ENCODE data around the gene B3GNT3.

B3GNT3 gene

DNA sequence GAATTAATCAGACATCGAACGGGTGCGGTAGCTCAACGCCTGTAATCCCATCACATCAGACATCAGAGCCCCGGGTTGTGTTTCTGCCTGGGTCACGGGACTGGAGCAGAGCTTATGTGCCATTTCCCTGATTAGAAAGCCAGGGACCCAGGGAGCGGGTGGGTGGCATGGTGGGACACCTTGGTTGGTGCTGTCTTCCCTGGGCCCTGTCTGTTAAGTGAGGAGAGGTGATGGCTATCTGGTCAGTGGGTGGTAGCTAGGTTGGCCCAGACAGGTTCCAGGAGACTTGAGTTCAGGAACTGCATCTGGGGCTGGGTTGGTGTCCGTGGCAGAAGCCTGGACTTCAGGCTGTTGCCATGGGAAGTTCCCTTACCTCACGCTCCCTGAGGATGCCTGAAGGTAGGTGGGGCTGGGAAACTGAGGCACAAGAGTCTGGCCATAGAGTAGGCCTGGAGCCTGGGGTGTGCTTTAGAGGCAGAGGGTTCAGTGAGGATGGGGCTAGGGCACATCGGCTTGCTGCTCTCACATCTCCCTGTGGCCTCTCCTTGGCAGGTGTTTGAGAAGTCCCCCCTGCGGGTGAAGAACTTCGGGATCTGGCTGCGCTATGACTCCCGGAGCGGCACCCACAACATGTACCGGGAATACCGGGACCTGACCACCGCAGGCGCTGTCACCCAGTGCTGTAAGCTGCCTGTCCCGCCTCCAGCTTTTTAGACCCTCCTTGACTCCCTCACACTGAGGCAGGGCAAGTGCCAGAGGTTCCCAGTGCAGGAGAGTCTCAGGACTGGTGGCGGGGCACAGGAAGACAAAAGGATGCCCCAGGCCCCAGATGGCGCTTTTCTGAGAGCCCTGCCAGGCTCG lies 66.8 kb downstream of the B3GNT3 start:
- DNase-seq: no peak

DNA sequence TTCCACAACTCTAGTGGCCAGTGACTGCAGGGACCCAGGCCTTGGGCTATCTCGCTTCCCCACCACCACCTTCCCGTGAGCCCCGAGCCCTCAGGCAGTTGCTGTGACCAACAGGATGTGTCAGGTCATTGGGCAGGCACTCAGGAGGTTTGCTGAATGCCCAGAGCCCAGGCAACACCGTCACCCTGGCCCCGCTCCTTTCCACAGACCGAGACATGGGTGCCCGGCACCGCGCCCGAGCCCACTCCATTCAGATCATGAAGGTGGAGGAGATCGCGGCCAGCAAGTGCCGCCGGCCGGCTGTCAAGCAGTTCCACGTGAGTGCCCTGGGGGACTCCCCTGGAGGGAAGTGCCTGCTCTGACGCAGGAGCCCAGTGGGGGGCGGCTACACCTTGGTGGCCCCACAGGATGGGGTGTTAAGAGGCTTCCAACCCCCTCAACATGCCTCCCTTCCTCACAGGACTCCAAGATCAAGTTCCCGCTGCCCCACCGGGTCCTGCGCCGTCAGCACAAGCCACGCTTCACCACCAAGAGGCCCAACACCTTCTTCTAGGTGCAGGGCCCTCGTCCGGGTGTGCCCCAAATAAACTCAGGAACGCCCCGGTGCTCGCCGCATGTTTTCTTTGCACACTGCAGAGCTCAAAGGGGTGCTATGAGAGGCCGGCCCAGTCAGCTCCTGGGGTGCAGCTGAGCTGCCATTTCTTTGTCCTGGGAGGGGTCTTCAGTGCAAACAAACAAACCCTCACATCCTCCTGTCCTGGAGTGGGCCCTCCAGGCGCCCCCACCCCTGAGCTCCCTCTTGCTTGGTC lies 68.0 kb downstream of the B3GNT3 start:
- no peak for DNase-seq

All from suppressor macrophage treated with lipopolysaccharide for 1 hour (primary cell).